Measurements from ENCODE around the gene GLG1. TPM values are rescaled to one million over a fixed set of nuclear protein-coding genes. Genes with fewer than 3 reads are reported as not detected.

Gene GLG1
- total RNA-seq, 1 donor from 2014 or later: 81.4 TPM

DNA sequence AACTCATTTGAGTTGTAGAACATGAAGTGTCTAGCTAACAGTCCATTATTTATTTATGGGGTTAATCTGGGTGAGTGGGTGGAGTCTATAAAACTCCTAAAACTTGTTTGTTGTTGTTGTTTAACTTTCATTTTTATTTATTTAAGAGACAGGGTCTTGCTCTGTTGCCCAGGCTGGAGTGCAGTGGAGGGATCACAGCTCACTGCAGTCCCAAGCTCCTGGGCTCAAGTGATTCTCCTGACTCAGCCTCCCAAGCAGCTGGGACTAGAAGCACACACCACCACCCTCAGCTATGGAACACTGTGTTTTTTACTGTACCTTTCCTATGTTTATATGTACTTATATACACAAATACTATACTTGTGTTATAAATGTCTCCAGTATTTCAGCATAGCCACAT is 107.8 kb downstream of the GLG1 start:
- H3K27me3 Mint-ChIP-seq: no peaks in the 10 kb centered on the region
- no peak for ATAC-seq (ENCODE audit: low read depth)
- no peak for TF ChIP-seq CTCF (IDR thresholded peaks at IDR 0.05)
- intact Hi-C loops (cut with micrococcal nuclease): loop anchor here (10.0 kb wide), 1 partner anchor 106 kb away; the partner anchor contains the start of gene GLG1
- no peak overlapping the region for H3K27ac Mint-ChIP-seq
- H3K9me3 Mint-ChIP-seq: no peaks in the 10 kb centered on the region
- H3K4me1 Mint-ChIP-seq: no peaks in the 10 kb centered on the region
- CTCF ChIA-PET: no interaction called here
- POLR2A ChIA-PET: no interaction called here
- peaks cover 56% of the 10 kb centered on the region for H3K36me3 Mint-ChIP-seq (ENCODE audit: low read depth)
- no peak overlapping the region for H3K4me3 Mint-ChIP-seq
- DNase-seq: no peak

GRCh38 chr16:74497761-74498160 is 109.2 kb downstream of the GLG1 start:
- H3K9me3 Mint-ChIP-seq: no peaks in the 10 kb centered on the region
- H3K27ac Mint-ChIP-seq: no peak overlapping the region
- POLR2A ChIA-PET: no interaction called here
- DNase-seq: no peak
- CTCF ChIA-PET: no interaction called here
- no peak for TF ChIP-seq CTCF (IDR thresholded peaks at IDR 0.05)
- ATAC-seq (ENCODE audit: low read depth): no peak
- H3K36me3 Mint-ChIP-seq (ENCODE audit: low read depth): peaks cover 54% of the 10 kb centered on the region
- intact Hi-C loops (cut with micrococcal nuclease): loop anchor here (10.0 kb wide), 1 partner anchor 107 kb away; the partner anchor contains the start of gene GLG1
- H3K4me3 Mint-ChIP-seq: no peak overlapping the region
- no peaks in the 10 kb centered on the region for H3K27me3 Mint-ChIP-seq
- no peaks in the 10 kb centered on the region for H3K4me1 Mint-ChIP-seq

DNA sequence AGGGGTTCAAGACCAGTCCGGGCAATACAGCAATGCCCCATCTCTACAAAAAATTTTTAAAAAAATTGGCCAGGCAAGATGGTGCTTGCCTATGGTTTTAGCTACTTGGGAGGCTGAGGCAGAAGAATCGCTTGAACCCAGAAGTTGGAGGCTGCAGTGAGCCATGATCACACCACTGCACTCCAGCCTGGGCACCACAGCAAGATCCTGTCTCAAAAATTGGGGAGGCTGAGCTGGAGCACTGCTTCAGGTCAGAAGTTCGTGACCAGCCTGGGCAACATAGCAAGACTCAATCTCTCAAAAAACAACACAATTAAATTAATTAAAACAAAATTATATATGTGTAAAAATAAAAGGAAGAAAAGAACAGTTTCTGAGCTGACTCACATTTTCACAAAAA is 110.9 kb downstream of the GLG1 start:
- Mint-ChIP-seq H3K9me3 (no peaks in the 10 kb centered on the region), H3K36me3 (ENCODE audit: low read depth) (peaks cover 56% of the 10 kb centered on the region), H3K27me3 (no peaks in the 10 kb centered on the region), H3K4me3 (no peak overlapping the region), H3K27ac (no peak overlapping the region), H3K4me1 (no peaks in the 10 kb centered on the region)
- intact Hi-C loops (cut with micrococcal nuclease): loop anchor here (10.0 kb wide), 1 partner anchor 109 kb away; the partner anchor contains the start of gene GLG1
- DNase-seq: no peak
- ATAC-seq (ENCODE audit: low read depth): no peak
- ChIA-PET CTCF (no interaction called here), POLR2A (no interaction called here)
- TF ChIP-seq CTCF (IDR thresholded peaks at IDR 0.05): no peak

DNA sequence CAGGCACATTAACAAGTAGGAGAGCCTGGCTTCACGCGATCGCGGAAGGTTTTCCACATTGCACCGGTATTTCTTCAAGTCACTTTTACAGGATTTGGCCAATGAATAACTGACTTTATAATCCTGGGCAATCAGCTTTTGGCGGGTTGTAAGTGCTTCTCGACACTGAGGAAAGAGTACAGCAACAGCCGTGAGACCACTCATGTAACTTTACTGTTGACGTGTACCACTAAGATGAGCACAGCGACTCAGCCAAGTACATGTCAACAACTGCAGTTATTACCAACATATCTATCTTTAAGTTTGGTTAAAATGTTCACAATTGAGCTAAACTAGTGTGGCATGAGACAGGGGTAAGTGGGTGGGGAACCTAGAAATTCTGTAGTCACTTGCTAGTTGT is 113.9 kb downstream of the GLG1 start:
- ATAC-seq (ENCODE audit: low read depth) (no peak), DNase-seq (no peak)
- Mint-ChIP-seq H3K27me3 (no peaks in the 10 kb centered on the region), H3K36me3 (ENCODE audit: low read depth) (peaks cover 72% of the 10 kb centered on the region), H3K4me1 (no peaks in the 10 kb centered on the region), H3K9me3 (no peaks in the 10 kb centered on the region), H3K4me3 (no peak overlapping the region), H3K27ac (no peak overlapping the region)
- TF ChIP-seq CTCF (IDR thresholded peaks at IDR 0.05): no peak
- POLR2A ChIA-PET: no interaction called here
- intact Hi-C loops (cut with micrococcal nuclease): loop anchor here (10.0 kb wide), 1 partner anchor 112 kb away; the partner anchor contains the start of gene GLG1
- CTCF ChIA-PET: no interaction called here

- DNase-seq (no peak), ATAC-seq (ENCODE audit: low read depth) (no peak)
- peaks cover 84% of the 10 kb centered on the region for H3K36me3 Mint-ChIP-seq (ENCODE audit: low read depth)
- no peak overlapping the region for H3K27ac Mint-ChIP-seq
- no peaks in the 10 kb centered on the region for H3K27me3 Mint-ChIP-seq
- intact Hi-C loops (cut with micrococcal nuclease): no loop called here
- H3K9me3 Mint-ChIP-seq: no peaks in the 10 kb centered on the region
- H3K4me3 Mint-ChIP-seq: no peak overlapping the region
- H3K4me1 Mint-ChIP-seq: no peaks in the 10 kb centered on the region
- ChIA-PET POLR2A (no interaction called here), CTCF (no interaction called here)
- no peak for TF ChIP-seq CTCF (IDR thresholded peaks at IDR 0.05)
Observed at GRCh38 chr16:74487634-74488495, 119.0 kb downstream of the GLG1 start.
